Heart right ventricle (tissue), 16 donors: ENCODE data around the gene UCKL1. TPM values are rescaled to one million over a fixed set of nuclear protein-coding genes. Genes with fewer than 3 reads are reported as not detected.
A peak's percentile ranks its signal among the peaks of the same experiment; 100 is the strongest.

ENCODE experiments used
- ATAC-seq, 8 donors: fragments of 200-7000 bp; cut with Tn5 transposase; one replicate each; pipeline ENCODE4 v1.9.1; 2020; ENCODE audit warnings: mild to moderate bottlenecking in 8 of 8, moderate library complexity in 8 of 8, moderate number of reproducible peaks in 1 of 8
- DNase-seq, 2 donors: peaks; one replicate each; pipeline ENCODE4 v3.0.0-alpha.2; 2020
- H3K27ac ChIP-seq, 10 donors: fragments of 200-600 bp; sonication (generic) in 2 of 10; one replicate each; pipeline versions ENCODE4 v1.5.0 to v1.8.0; 2020 to 2022; ENCODE audit warnings: mild to moderate bottlenecking in 3 of 10
- H3K27me3 ChIP-seq, 7 donors: fragments of 200-600 bp; one replicate each; pipeline ENCODE4 v1.8.0; 2021 to 2022; ENCODE audit warnings: mild to moderate bottlenecking in 2 of 7
- H3K36me3 ChIP-seq, 9 donors: fragments of 200-600 bp; sonication (generic) in 1 of 9; one replicate each; pipeline versions ENCODE4 v1.5.0 to v1.8.0; 2020 to 2022; ENCODE audit warnings: mild to moderate bottlenecking in 2 of 9
- H3K4me1 ChIP-seq, 9 donors: fragments of 200-600 bp; sonication (generic) in 1 of 9; one replicate each; pipeline versions ENCODE4 v1.5.0 to v1.8.0; 2020 to 2022; ENCODE audit warnings: mild to moderate bottlenecking in 4 of 9
- H3K4me3 ChIP-seq, 10 donors: fragments of 200-600 bp; sonication (generic) in 2 of 10; one replicate each; pipeline versions ENCODE4 v1.5.0 to v1.8.0; 2020 to 2022; ENCODE audit warnings: mild to moderate bottlenecking in 7 of 10, moderate library complexity in 2 of 10
- H3K9me3 ChIP-seq, 11 donors: fragments of 200-600 bp in 10 of 11; sonication (generic) in 2 of 11; one replicate each; pipeline versions ENCODE4 v1.5.0 to v1.8.0; 2013 to 2022; ENCODE audit warnings: mild to moderate bottlenecking in 2 of 11, control low read depth in 1 of 11, moderate library complexity in 1 of 11
- WGBS, 2 donors: extraction: QIAGEN DNeasy Blood & Tissue Kit; methylation state at CpG; one replicate each; pipeline ENCODE4 v1.1.7; 2013; ENCODE audit warnings: inconsistent platforms in 1 of 2; 5-methylcytosine and 5-hydroxymethylcytosine counted together
- intact Hi-C, 10 donors: fragments of 100-400 bp; cut with DNase I; formaldehyde crosslinking; loops; one replicate each; pipeline versions ENCODE4 v1.11.1 to v1.14.2; 2022
- polyA plus RNA-seq, 2 donors: library from polyadenylated mRNA; stranded (reverse); fragments of 200-250 nt; gene quantifications; one replicate each; pipeline ENCODE4 v1.2.3, GENCODE V29; 2013
- total RNA-seq, 10 donors: library from RNA; stranded (reverse); fragmentation: NEBNext Ultra II Directional in 3 of 10; extraction: Animal tissue kit (Norgen Biotek cat#: 25700) in 3 of 10; gene quantifications; one replicate each; pipeline versions ENCODE4 v1.2.1 to v1.2.4, GENCODE V29; 2021 to 2023
- TF ChIP-seq, protein P1 (sequence below), 9 donors: fragments of 200-600 bp; sonication (generic) in 2 of 9; IDR thresholded peaks; one replicate each; pipeline versions ENCODE4 v1.5.0 to v1.8.0; 2021 to 2022; ENCODE audit warnings: antibody characterized with exemption in 9 of 9, mild to moderate bottlenecking in 5 of 9, moderate library complexity in 1 of 9
- donor health status: Arrhythmogenic right ventricular cardiomyopathy.
- donor health status: ischemic (EF 13 %, LVEDD 7.1; RV severe dilation, severe dysfunction).
- donor health status: healthy with polysubstance abuse.
- donor health status: DM: no; HTN: yes; CAD: no.
- donor health status: DM: no; HTN: no; CAD: no.
- donor health status: ischemic (EF 25% LVEDD 6.9; RV normal size, moderate dysfunction).
- donor health status: ischemic (EF 25% LVEDD 5.7; RV mildly dilated, moderate dysfunction).
- donor health status: healthy.
- donor health status: DM: yes; HTN: yes; CAD: no.
- donor health status: Ischemic cardiomyopathy.
- donor health status: ischemic (EF 35%, LVEDD 5.7; RV mildly dilated, moderate dysfunction).
- donor health status: nonischemic (EF 11% LVEDD 7.7; RV severe dilation, severe dysfunction).
- donor health status: DM: yes; HTN: yes; CAD: no.
- donor health status: PGD.
- donor health status: ischemic (EF 29% LVEDD 5.4; RV normal size, mild dysfunction).
- donor health status: nonischemic (EF 23%, LVEDD 6.1; RV moderate dilation, normal function).

Gene UCKL1
- total and polyA plus RNA-seq, 12 donors: 27.3 to 130 (median 40.3) TPM

DNA sequence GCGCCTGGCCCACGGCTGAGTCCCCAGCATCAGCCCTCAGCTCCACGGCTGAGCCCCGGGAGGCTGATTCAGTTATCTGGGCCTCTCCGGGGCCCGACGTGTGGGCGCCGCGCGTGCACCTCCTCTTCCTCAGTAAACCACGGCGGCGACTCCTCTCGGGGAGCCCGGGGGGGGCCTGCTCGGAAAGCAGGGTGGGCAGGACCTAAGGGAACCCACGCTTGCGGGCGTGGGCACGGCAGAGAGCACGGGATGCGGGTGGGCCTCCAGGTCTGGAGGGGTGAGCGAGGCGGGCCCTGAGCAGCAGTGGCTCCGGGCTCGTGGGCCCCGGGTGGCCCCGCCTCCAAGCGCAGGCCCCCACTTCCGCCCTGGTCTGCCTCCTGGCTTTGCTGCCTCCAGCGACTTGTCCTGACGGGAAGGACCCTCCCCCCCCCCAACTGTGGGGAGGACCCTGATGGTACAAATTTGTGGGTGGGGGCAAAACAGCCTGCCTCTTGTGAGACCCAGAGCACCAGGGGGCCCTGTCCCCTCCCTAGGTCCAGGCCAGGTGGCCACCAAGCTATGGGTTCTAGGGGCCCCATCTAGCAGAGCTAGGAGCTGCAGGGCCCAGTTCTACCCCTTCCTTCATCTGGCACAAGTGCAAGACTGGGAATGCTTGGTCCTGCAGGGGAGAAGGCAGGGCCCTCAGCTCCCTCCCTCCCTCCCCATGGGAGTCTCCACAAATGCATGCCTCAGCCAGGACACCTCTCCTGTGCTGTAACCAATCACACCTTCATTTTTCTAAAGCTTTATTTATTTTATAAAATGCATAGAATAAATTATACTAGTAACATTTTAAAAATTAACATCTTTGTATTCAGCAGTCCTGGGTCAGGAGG, 16.9 kb downstream of the UCKL1 start:
- H3K36me3 ChIP-seq: peaks cover 0 to 86% (median 53%) of the 10 kb centered on the region in 9 donors
- H3K9me3 ChIP-seq: no peaks in the 10 kb centered on the region
- peaks cover 11 to 25% (median 20%) of the 10 kb centered on the region in 9 donors for H3K4me1 ChIP-seq
- H3K4me3 ChIP-seq: no peak overlapping the region
- H3K27ac ChIP-seq: no peak overlapping the region
- TF ChIP-seq, protein P1, sequence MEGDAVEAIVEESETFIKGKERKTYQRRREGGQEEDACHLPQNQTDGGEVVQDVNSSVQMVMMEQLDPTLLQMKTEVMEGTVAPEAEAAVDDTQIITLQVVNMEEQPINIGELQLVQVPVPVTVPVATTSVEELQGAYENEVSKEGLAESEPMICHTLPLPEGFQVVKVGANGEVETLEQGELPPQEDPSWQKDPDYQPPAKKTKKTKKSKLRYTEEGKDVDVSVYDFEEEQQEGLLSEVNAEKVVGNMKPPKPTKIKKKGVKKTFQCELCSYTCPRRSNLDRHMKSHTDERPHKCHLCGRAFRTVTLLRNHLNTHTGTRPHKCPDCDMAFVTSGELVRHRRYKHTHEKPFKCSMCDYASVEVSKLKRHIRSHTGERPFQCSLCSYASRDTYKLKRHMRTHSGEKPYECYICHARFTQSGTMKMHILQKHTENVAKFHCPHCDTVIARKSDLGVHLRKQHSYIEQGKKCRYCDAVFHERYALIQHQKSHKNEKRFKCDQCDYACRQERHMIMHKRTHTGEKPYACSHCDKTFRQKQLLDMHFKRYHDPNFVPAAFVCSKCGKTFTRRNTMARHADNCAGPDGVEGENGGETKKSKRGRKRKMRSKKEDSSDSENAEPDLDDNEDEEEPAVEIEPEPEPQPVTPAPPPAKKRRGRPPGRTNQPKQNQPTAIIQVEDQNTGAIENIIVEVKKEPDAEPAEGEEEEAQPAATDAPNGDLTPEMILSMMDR (IDR thresholded peaks at IDR 0.05): no peak
- H3K27me3 ChIP-seq: no peaks in the 10 kb centered on the region
- peak in 1 of 2 donors; percentile 0 for DNase-seq
- no peak for ATAC-seq
- intact Hi-C loops: no loop called here
- WGBS, 2 donors: 78 to 86% methylated on average over 28 to 33 of the region's 33 CpGs

DNA sequence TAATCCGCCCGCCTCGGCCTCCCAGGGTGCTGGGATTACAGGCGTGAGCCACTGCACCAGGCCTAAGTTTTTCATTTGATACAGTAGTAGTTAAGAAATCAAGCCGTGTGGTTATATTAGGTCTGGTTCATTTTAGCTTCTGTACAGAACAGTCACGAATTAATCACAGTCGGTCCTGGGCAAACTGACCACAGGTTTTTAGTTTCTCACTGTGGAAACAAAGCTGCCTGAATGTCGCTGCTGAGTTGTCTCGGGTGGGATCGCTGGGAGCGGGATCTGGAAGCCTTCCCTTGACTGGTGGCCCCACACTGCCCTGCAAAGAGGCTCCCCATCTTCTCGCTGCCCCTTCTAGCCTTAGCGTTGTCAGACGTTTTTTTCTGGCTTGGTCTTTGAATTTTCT, 18.6 kb downstream of the UCKL1 start:
- peaks cover 0 to 86% (median 43%) of the 10 kb centered on the region in 9 donors for H3K36me3 ChIP-seq
- WGBS, 2 donors: 90 to 94% methylated on average over 14 of the region's 14 CpGs
- no peaks in the 10 kb centered on the region for H3K27me3 ChIP-seq
- TF ChIP-seq, protein P1 (IDR thresholded peaks at IDR 0.05): no peak
- H3K4me3 ChIP-seq: no peak overlapping the region
- intact Hi-C loops: no loop called here
- DNase-seq (no peak), ATAC-seq (no peak)
- no peak overlapping the region for H3K27ac ChIP-seq
- no peaks in the 10 kb centered on the region for H3K9me3 ChIP-seq
- H3K4me1 ChIP-seq: peaks cover 0 to 15% (median 4%) of the 10 kb centered on the region in 9 donors

DNA sequence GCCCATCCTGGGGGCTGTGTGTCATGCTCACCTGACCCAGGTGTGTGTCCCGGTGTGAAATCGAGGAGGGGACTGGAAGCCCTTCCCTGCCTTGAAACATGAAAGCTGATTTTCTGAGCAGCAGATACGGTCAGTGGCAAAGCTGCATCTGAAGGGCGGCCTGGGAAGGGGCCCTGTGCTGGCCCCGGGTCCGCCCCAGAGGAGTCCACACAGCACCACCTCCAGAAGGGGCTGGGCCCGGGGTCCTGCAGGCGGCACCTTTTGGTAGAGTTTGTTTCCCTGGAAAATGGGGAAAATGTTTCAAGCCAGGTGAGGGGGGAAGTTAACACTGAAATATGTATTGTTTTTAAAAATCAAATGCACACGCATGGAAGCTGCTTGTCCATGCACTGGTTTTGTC, 20.8 kb downstream of the UCKL1 start:
- intact Hi-C loops: no loop called here
- 92 to 94% methylated on average over 9 of the region's 9 CpGs for WGBS, 2 donors
- Histone ChIP-seq H3K27ac (no peak overlapping the region), H3K36me3 (peaks cover 0 to 95% (median 54%) of the 10 kb centered on the region in 9 donors), H3K9me3 (no peaks in the 10 kb centered on the region), H3K4me3 (no peak overlapping the region), H3K27me3 (no peaks in the 10 kb centered on the region), H3K4me1 (peaks cover 0 to 14% (median 4%) of the 10 kb centered on the region in 9 donors)
- no peak for ATAC-seq
- TF ChIP-seq, protein P1 (IDR thresholded peaks at IDR 0.05): no peak
- no peak for DNase-seq

DNA sequence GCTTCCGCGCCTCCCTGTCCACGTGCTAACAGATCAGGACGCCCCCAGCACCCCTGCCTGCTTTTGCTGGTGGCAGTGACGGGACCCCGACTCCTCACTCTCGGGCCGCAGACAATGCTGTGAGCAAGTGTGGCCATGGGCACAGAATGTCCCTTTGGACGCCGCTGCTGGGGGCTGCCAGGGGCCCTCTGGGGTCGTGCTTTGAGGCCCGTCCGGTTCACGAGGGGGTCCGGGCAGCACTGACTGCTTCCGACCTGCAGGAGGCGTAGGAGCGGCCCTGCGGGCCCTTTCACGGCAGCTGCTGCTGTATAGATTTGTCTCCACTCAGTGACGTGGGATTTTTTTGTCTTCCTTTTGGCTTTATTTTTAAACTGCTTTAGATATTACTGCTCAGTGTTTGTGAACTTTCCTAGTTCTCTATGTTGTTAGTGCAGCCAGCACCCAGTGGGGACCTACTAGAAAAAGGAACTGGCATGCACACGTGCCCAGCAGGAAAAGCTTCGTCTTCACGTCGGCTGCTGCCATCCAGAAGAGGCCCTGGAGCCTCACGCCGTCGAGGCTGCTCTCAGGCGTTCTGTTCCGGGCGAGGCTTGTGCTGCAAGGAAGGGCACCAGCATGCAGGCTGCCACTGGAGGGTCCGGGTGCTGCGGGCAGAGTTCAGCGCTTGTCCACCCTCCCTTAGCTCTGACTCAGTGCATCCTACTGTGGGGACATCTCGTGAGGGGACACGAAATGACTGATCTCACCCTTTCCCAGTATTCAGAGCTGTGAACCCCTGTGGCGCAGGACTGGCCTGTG, 21.7 kb downstream of the UCKL1 start:
- WGBS, 2 donors: 77 to 82% methylated on average over 37 of the region's 37 CpGs
- TF ChIP-seq, protein P1 (IDR thresholded peaks at IDR 0.05): peak in 7 of 9 donors; percentile 18 to 33 (median 29)
- H3K27ac ChIP-seq: no peak overlapping the region
- no peak for DNase-seq
- H3K36me3 ChIP-seq: peaks cover 0 to 95% (median 54%) of the 10 kb centered on the region in 9 donors
- peaks cover 0 to 19% (median 4%) of the 10 kb centered on the region in 9 donors for H3K4me1 ChIP-seq
- H3K9me3 ChIP-seq: no peaks in the 10 kb centered on the region
- ATAC-seq: no peak
- no peaks in the 10 kb centered on the region for H3K27me3 ChIP-seq
- intact Hi-C loops: no loop called here
- H3K4me3 ChIP-seq: no peak overlapping the region
